A673 (cell line): ENCODE results near the gene CLEC16A. TPM values are rescaled to one million over a fixed set of nuclear protein-coding genes. Genes with fewer than 3 reads are reported as not detected.

ENCODE experiments used
- BruUV-seq: library from RNA; stranded (reverse); fragments of 400-500 nt; replicated peaks from 2 replicates; lab custom pipeline; 2021; lab: Mats Ljungman, UMichigan
- CTCF ChIA-PET: fragments of 300-600 bp; sonication (Branson Sonifier 250); formaldehyde crosslinking; loops from one replicate; lab custom pipeline; 2022; ENCODE audit warnings: antibody characterized with exemption; lab: Charles Lee
- POLR2A ChIA-PET: fragments of 300-600 bp; sonication (Branson Sonifier 250); formaldehyde crosslinking; loops from one replicate; lab custom pipeline; 2022; ENCODE audit warnings: antibody characterized with exemption; ENCODE audit not compliant: low non-redundant PET; lab: Charles Lee
- DNase-seq: peaks from one replicate; pipeline ENCODE4 v3.0.0-alpha.2; 2015; ENCODE audit warnings: low spot score
- H3K27ac ChIP-seq: fragments of 200-600 bp; sonication (generic); 2 replicates; pipeline ENCODE4 v1.5.1; 2016; ENCODE audit warnings: mixed run types, low read depth, mild to moderate bottlenecking, mixed read lengths, antibody characterized with exemption, low read length; ENCODE audit not compliant: poor library complexity, severe bottlenecking
- H3K27me3 ChIP-seq: fragments of 200-600 bp; sonication (generic); replicated peaks from 2 replicates; pipeline ENCODE4 v1.6.1; 2017; ENCODE audit warnings: mixed run types, low read depth, mild to moderate bottlenecking, mixed read lengths, antibody characterized with exemption, low read length; ENCODE audit not compliant: insufficient read depth, poor library complexity
- H3K36me3 ChIP-seq: fragments of 200-600 bp; sonication (generic); 2 replicates; pipeline ENCODE4 v1.6.1; 2016; ENCODE audit warnings: mixed run types, mild to moderate bottlenecking, mixed read lengths, antibody characterized with exemption, low read length; ENCODE audit not compliant: insufficient read depth, poor library complexity, severe bottlenecking
- H3K4me1 ChIP-seq: fragments of 200-600 bp; sonication (generic); 2 replicates; pipeline ENCODE4 v1.6.1; 2017; ENCODE audit warnings: mixed run types, mild to moderate bottlenecking, mixed read lengths, antibody characterized with exemption, low read length; ENCODE audit not compliant: insufficient read depth, poor library complexity, severe bottlenecking
- H3K4me3 ChIP-seq: fragments of 200-600 bp; sonication (generic); 2 replicates; pipeline ENCODE4 v1.5.1; 2016; ENCODE audit warnings: low read depth, mixed run types, mild to moderate bottlenecking, mixed read lengths, low read length; ENCODE audit not compliant: poor library complexity, severe bottlenecking
- H3K9me3 ChIP-seq: fragments of 200-600 bp; sonication (generic); 2 replicates; pipeline ENCODE4 v1.6.1; 2016; ENCODE audit warnings: mixed run types, low read depth, mild to moderate bottlenecking, mixed read lengths, antibody characterized with exemption, low read length; ENCODE audit not compliant: poor library complexity, severe bottlenecking
- CTCF ChIP-seq: fragments of 300-800, 200-600 bp; sonication (generic); conservative IDR thresholded peaks from 2 replicates; pipeline ENCODE4 v1.5.1; 2017; ENCODE audit warnings: low read depth, mild to moderate bottlenecking, antibody characterized with exemption, low read length, moderate library complexity, mixed read lengths
- EZH2 ChIP-seq: fragments of 200-600 bp; sonication (generic); IDR thresholded peaks from 2 replicates; pipeline ENCODE4 v1.6.1; 2017; ENCODE audit warnings: borderline replicate concordance, low read depth, mild to moderate bottlenecking, mixed read lengths, antibody characterized with exemption, low read length; ENCODE audit not compliant: poor library complexity, severe bottlenecking
- intact Hi-C: fragments of 100-400 bp; cut with micrococcal nuclease; formaldehyde crosslinking; loops from one replicate; pipeline ENCODE4 v1.10.0; 2022; ENCODE audit not compliant: unreplicated experiment
- total RNA-seq: library from RNA; stranded (reverse); gene quantifications from 2 replicates; pipeline ENCODE4 v1.2.3, GENCODE V29; 2021

CLEC16A gene
- total RNA-seq, 1 experiment from 2014 or later = 23.4 TPM

GRCh38 chr16:10929853-10930754 lies 14.3 kb upstream of the CLEC16A start:
- intact Hi-C loops = no loop called here
- Histone ChIP-seq H3K4me1 (no peaks in the 10 kb centered on the region), H3K27me3 (no peaks in the 10 kb centered on the region), H3K27ac (no peak overlapping the region), H3K9me3 (no peaks in the 10 kb centered on the region), H3K36me3 (no peaks in the 10 kb centered on the region), H3K4me3 (no peak overlapping the region)
- no peak for DNase-seq
- CTCF ChIA-PET = no interaction called here
- TF ChIP-seq EZH2 (no peak), CTCF (no peak)
- no TSS peak for BruUV-seq
- POLR2A ChIA-PET = no interaction called here

- POLR2A ChIA-PET = no interaction called here
- TF ChIP-seq EZH2 = no peak
- TF ChIP-seq CTCF = no peak
- BruUV-seq = no TSS peak
Measured at GRCh38 chr16:10930755-10931093, 13.6 kb upstream of the CLEC16A start.

GRCh38 chr16:10931134-10931533 lies 13.2 kb upstream of the CLEC16A start:
- Histone ChIP-seq H3K27ac (no peak overlapping the region), H3K9me3 (no peaks in the 10 kb centered on the region), H3K36me3 (no peaks in the 10 kb centered on the region), H3K4me1 (no peaks in the 10 kb centered on the region), H3K27me3 (no peaks in the 10 kb centered on the region), H3K4me3 (no peak overlapping the region)
- no TSS peak for BruUV-seq
- POLR2A ChIA-PET = no interaction called here
- TF ChIP-seq EZH2 (no peak), CTCF (no peak)
- CTCF ChIA-PET = no interaction called here
- intact Hi-C loops = no loop called here
- DNase-seq = no peak

More at GRCh38 chr16:10930755-10931093, 13.6 kb upstream of the CLEC16A start:
- Histone ChIP-seq H3K36me3 (no peaks in the 10 kb centered on the region), H3K9me3 (no peaks in the 10 kb centered on the region), H3K27me3 (no peaks in the 10 kb centered on the region), H3K4me1 (no peaks in the 10 kb centered on the region), H3K27ac (no peak overlapping the region), H3K4me3 (no peak overlapping the region)
- DNase-seq = no peak
- intact Hi-C loops = no loop called here
- CTCF ChIA-PET = no interaction called here
